ENCODE results near the gene PHOX2A. TPM values are rescaled to one million over a fixed set of nuclear protein-coding genes. Genes with fewer than 3 reads are reported as not detected.
"Not testable (repeated sequence)": the region's sequence is repeated elsewhere in the genome, so short reads cannot be mapped to it uniquely, and the experiment has no call there.

PHOX2A gene
- not detected for total RNA-seq

GRCh38 chr11:72244060-72244360, at the start of gene PHOX2A:
PHOX2A (minus strand) TSS chr11:72244176; CDS start chr11:72244004, 172 bp downstream.
- H3K4me3 ChIP-seq: peak within 1 kb of the TSS in 3 of 4 donors; percentile 6 to 22 (median 13)
- H3K27ac ChIP-seq: no peak within 1 kb of the TSS
- peaks cover 0 to 11% (median 0%) of the 10 kb centered on the region in 4 donors for H3K9me3 ChIP-seq
- no peak for DNase-seq
- H3K27me3 ChIP-seq: peaks cover 5 to 31% of the 10 kb centered on the region in 2 donors
- peaks cover 11 to 34% (median 24%) of the 10 kb centered on the region in 4 donors for H3K4me1 ChIP-seq
- TF ChIP-seq CTCF (IDR thresholded peaks at IDR 0.05) (no peak), POLR2A (IDR thresholded peaks at IDR 0.05) (no peak)
- no peaks in the 10 kb centered on the region for H3K36me3 ChIP-seq

GRCh38 chr11:72293391-72293790, 49.4 kb upstream of the PHOX2A start:
- H3K4me1 ChIP-seq: no peaks in the 10 kb centered on the region
- peaks cover 0 to 7% (median 0%) of the 10 kb centered on the region in 3 donors for H3K36me3 ChIP-seq
- no peak overlapping the region for H3K27ac ChIP-seq
- no peaks in the 10 kb centered on the region for H3K9me3 ChIP-seq
- H3K4me3 ChIP-seq: no peak overlapping the region
- TF ChIP-seq CTCF (IDR thresholded peaks at IDR 0.05) (no peak), POLR2A (IDR thresholded peaks at IDR 0.05) (no peak)
- peak in 1 of 3 donors; percentile 11 for DNase-seq
- H3K27me3 ChIP-seq: no peaks in the 10 kb centered on the region

- no peaks in the 10 kb centered on the region for H3K4me1 ChIP-seq
- peaks cover 0 to 6% (median 0%) of the 10 kb centered on the region in 3 donors for H3K36me3 ChIP-seq
- no peaks in the 10 kb centered on the region for H3K9me3 ChIP-seq
- DNase-seq: peak in 1 of 3 donors; percentile 3
- TF ChIP-seq POLR2A (IDR thresholded peaks at IDR 0.05): no peak
- no peak for TF ChIP-seq CTCF (IDR thresholded peaks at IDR 0.05)
- H3K27me3 ChIP-seq: no peaks in the 10 kb centered on the region
- H3K27ac ChIP-seq: no peak overlapping the region
- H3K4me3 ChIP-seq: no peak overlapping the region
Measured at GRCh38 chr11:72292106-72292785, 48.3 kb upstream of the PHOX2A start.

- H3K9me3 ChIP-seq: not testable (repeated sequence)
- TF ChIP-seq CTCF (IDR thresholded peaks at IDR 0.05): peak in 4 of 6 experiments; percentile 22 to 40 (median 27)
- peak in 1 of 3 donors; percentile 6 for DNase-seq
Measured at GRCh38 chr11:72290741-72291140, 46.8 kb upstream of the PHOX2A start.

GRCh38 chr11:72287293-72287692, 43.3 kb upstream of the PHOX2A start:
- H3K4me1 ChIP-seq: no peaks in the 10 kb centered on the region
- H3K36me3 ChIP-seq: no peaks in the 10 kb centered on the region
- H3K9me3 ChIP-seq: no peaks in the 10 kb centered on the region
- DNase-seq: no peak
- H3K27ac ChIP-seq: no peak overlapping the region
- H3K4me3 ChIP-seq: no peak overlapping the region
- TF ChIP-seq POLR2A (IDR thresholded peaks at IDR 0.05) (no peak), CTCF (IDR thresholded peaks at IDR 0.05) (no peak)
- H3K27me3 ChIP-seq: no peaks in the 10 kb centered on the region

More at GRCh38 chr11:72290741-72291140, 46.8 kb upstream of the PHOX2A start:
- H3K27ac ChIP-seq, H3K4me1 ChIP-seq, H3K36me3 ChIP-seq, H3K27me3 ChIP-seq, H3K4me3 ChIP-seq: not testable (repeated sequence)

Data from Peyer's patch (tissue), 4 donors.